NCI-H2196 (cell line): ENCODE measurements around the gene EBF3.

ENCODE experiments used
- DNase-seq: peaks from one replicate; lab custom pipeline; 2025; ENCODE audit not compliant: unreplicated experiment; lab: John Stamatoyannopoulos, UW

The EBF3 gene

DNA sequence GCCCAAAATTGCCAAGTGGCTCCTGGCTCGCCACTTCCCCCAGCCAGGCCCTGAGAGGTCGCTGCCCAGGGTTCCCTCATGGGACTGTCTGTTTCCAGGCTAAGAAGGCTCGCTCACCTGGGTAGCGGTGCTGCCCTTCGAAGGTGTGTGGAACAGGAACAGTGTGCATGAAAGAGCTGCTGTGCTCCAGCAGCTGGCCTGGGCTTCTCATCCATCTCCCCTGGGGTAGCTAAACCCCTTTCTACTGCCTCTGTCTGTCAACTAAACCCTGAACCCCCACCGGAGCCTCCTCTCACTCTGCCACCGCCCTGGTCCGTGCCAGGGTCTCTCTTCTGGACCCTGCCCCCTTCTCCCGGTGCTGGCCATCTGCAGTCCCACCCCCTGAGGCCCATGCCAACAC is 152.9 kb downstream of the EBF3 start:
- no peak for DNase-seq

DNA sequence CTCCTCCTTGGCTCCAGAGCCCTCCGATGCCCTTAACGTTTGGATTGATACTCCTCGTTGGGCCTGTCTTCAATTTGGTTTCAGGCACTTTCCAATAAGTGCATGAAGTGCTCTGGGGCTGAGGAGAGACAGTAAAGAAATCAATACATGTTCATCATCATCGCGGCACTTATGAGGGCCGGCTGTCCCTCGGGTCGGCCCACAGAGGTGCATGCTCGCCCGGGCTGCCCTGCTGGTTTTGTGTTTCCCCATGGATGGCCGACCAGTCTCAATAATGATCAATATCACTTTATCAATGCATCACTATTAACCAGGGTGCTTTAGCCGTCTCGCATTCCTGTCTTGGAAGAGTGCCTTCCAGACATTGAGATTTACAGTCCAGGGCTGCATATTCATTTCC is 154.2 kb downstream of the EBF3 start:
- no peak for DNase-seq

DNA sequence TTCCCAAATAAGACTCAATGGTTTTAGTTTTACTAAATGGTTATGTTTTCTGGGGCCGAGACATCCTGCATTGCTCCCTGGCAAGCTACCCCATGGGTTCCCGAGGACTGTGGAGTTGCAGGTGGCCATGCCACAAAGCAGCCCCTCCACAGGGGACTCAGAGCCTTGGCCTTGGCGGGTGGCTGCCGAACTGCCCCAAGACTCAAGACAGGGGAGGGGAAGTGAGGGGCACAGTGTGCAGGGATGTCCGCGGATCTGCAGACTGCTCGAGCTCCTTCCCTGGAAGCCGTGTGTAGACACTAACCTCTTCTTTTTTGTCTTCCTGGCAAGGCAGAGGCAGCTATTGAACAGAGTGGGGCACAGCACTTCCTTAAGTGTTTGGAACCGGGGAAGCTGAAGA is 154.6 kb downstream of the EBF3 start:
- no peak for DNase-seq

DNA sequence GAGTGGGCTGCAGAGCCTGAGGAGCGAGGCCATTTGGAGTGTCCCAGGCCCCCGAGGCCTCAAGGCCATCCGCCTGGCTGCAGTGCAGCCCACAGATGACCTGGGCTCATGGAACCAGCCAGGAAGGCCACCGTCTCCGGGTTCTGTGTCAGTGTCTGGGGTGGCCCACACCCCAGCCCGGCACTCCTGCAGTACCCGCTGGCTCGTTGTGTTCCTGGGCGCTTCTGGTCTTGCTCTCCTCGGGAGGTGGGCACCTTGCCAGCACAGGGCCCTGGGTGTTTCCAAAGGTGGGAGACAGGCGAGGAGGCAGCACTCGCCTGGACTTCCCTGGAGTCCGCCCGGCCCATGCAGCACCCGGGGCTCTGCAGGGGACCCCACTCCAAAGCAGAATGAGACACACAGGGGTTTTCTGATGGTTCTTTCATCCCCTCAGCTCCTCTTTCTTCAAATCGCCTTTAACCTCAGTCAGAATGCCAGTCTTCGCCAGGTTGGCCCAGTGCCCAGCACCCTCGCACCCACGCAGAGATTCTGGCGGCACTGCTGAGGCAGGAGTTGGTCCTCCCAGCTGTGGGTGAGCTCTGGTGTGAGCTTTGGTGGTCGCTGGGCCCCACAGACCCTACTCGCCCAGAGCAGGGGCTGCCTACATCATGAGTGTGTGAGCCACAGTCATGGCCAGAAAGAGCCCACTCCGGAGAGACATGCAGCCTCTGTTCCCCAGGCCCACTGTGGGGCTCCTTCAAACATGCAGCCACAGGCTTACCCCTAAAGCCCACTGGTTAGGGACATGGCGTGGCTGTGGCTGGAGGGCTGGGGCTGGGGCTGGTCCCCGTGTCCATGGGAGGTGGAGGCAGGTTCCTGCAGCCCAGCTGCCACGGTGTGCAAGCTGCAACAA is 155.7 kb downstream of the EBF3 start:
- no peak for DNase-seq

DNA sequence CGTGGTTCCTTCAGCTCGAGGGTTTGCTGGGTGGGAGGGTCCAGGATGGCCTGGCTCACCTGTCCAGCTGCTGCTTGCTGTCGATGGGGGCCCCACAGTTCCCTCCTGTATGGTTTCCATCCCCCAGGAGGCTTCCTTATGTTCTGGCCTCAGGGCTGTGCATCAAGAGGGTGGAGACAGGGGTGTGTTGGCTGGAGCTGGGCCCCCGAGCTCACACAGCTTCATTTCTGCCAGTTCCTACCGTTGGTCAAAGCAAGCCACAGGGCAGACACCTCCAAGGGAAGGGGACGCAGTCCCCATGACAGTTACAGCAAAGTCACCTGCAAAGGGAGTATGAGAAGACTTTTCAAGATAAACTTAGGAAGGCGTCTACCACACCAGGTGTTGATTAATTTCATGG is 156.9 kb downstream of the EBF3 start:
- DNase-seq, result no peak

DNA sequence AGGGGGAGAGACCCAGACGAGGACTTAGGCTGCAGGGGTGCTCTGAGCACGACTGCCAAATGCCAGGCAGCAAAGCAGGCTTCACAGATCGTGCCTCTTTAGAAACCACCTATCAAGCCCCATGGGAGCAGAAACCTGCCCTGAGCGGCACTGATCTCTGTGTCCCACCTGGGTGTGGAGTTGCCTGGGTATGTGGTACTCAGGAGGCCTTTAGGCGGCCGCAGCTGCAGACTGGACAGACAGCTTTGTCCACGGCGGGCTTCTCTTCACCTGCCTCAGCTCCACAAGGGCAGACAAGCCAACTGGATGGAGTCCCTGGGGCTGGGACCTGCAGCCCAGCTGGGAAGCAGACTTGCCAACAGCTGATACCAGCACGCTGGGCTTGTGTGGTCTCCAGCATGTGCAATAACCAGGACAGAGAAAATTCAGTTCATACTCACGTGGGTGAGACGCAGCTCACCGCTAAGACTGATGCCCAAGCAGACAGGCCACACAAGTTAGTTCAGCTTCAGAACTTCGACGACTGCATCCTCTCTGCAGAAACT is 163.2 kb downstream of the EBF3 start:
- no peak for DNase-seq

DNA sequence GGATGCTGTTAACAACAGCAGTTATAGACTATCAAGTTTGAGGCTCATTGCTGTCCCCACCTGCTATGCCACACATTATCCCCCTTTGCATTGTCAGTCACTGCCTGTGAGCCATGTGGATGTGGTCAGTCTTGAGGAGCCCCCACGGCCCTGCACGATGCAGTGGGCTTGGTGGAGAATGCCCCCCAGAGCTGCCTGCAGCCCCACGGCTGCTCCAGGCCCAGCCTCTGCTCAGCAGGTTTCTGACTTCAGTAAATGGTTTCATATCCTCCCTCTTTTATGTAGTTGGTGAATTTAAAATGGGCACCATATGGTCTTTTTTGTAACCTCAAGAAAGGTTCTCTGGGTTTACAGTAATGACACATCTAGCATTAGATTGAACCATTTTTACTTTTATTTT is 164.1 kb downstream of the EBF3 start:
- DNase-seq, result no peak

DNA sequence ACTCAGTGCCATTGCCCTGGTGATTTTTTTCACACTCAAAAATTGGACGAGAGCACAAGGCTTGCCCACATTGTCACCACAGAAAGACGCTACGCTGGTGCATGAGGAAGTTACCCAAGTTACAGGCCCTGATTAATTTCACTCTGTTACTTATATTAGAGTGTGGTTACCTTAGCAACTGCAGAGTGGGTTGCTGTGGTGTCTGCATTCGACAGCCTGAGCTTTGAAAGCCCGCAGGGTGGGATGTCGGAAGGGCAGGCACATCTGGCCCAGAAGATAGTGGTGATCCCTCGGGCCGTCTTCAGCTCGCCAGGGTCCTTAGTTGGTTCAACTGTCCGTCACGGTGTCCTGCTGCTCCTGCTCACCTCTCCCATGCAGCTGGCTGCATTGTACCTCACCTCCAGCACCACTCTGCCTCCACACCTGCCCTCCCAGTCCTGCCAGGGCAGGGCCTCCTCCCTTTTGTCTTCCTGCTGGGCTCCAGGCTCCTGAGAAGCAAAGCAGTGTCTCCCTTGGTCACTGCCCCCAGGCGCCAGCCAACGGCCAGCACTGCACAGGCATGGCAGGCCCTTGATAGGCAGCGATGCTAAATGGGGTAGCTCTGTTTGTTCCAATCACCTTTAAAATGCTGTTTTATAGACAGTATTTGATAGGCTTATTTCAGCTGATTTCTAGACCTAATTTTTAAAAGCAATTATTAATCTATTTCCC is 167.2 kb downstream of the EBF3 start:
- DNase-seq, result no peak

DNA sequence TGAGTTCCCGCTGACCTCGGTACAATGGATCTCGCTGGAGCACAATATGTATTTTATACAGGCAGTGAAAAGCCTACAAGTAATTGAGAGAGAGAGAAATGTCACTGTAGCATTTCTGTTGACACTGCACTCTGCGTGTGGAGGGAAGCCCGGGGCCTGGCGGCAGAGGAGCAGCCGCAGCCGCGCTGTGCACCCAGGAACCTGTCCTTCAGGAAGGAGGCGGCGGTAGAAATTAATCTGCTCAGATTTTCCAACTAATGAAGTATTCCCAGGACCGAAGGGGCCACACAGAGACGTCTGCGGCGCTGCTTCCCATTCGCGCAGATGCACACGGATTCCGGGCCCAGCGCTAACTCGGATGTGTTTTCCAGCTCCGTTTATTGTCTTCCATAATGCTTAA is 170.1 kb downstream of the EBF3 start:
- no peak for DNase-seq

DNA sequence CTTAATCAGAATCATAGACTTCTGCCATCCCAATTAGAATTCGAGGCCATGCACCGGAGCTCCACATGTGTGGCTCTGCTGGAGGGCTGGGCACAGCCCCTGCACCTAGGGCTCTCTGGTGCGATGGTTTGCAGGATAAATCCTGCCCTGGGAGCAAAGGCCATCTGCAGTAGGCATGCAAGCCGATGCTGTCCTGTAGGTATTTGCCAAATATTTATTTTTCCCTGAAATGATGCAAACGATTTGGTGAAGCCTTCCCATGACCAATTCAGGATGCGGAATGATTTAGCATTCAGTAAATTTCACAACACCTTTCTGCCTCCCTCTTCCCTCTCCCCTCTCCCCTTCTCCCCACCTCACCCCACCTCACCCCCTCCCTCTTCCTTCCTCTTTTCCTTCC is 170.6 kb downstream of the EBF3 start:
- no peak for DNase-seq

DNA sequence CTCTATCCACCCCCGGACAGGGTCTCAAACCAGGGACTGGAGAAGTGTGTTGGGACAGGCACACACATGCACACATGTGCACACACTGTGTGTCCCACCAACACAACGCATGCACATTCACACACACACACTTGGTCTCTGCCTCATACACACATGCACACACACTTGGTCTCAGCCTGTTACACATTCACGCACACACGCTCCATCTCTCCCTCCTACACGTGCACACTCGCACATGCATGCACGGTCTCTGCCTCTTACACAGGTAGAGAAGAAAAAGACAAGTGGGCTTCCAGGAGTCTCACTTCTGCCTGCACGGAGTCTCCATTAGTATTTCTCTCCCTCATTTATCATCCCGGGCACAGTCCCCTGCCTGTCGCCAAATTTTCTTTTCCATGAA is 171.2 kb downstream of the EBF3 start:
- DNase-seq, result no peak

DNA sequence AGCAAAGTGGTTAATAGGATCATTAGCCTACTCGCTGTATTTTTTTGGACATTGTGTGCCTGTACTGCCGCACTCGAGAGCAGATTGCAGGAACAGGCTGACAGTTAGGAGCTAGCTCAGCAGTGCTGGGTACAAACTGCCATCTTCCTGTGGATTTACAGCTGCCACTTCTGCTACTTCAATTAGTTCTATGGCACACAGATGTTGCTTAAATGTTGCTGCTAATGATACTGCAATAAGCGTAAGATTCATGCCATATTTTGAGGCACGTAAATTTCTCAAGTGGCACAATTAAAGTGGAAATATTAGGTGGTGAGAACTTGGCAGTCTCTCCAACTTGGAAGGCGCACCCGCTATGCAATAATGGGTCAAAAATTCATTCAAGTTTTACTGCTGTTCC is 171.9 kb downstream of the EBF3 start:
- DNase-seq, result no peak

DNA sequence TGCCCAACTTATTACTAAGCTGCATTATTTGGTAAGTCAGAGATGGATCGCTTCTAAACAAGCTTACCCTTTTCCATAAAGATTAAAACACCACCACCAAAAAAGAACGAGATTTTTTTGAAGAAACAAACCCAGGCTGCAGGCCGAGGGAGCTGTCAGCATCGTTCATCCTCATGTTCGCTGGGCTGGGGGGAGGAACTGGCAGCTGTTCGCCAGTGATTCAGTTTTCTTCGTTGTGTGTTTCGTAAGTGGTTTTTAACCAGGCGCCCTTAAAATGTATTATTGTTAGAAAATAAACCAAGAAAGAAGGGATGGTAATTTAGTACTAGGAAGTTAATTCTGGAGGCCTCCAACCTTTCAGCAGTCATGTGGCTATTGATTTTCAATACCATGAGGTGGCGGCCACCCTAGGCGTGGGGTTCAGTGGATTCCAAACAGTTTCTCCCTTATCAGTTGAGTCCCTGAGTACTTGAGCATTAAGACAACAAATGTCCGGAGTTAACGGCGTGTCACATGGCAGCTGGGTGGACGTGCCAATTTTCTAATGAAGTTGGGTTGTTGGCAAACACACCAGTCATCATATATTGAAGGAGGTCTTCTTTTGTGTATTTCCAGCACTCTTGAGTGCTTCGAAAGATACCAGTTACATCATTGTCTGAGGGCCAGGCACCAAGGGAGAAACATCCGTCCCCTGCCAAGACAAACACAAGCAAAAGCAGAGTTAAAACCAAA is 173.2 kb downstream of the EBF3 start:
- DNase-seq, result no peak

DNA sequence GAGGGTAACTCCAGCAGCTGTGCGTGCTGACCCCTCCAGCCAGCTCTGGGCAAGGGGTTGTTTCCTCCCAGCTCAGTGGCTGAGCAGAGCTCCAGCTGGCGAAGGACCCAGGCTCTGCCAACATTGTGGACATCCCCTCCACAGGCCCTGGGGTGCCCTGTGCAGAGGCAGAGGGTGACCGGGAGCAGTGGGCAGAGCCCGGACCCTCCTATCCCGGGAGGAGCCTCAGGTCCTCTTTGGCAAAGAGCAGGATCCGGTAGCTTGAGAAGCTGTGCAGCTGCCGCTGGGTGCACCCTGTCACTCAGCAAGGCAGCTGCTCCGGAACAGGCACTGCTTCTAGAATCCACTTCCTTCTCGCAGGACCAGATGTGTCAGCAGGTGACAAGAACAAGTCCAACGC is 175.9 kb downstream of the EBF3 start:
- DNase-seq, result no peak

DNA sequence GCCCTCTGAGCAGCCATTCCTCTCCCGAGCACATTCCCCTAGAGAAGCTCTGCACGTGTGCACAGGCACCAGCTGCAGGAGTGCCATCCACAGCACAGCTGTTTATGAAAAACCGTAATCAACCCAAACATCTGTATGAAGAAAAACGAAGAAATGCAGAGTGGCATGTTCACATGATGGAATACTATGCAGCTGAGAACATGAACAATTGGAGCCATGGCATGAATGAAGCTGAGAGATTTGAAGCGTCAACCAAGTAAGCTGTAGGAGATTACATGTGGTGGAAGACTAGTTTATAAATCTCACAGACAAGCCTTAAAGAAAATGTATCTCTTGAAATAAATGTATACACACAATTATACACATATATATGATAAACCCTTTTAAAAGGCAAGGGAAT is 176.5 kb downstream of the EBF3 start:
- no peak for DNase-seq

DNA sequence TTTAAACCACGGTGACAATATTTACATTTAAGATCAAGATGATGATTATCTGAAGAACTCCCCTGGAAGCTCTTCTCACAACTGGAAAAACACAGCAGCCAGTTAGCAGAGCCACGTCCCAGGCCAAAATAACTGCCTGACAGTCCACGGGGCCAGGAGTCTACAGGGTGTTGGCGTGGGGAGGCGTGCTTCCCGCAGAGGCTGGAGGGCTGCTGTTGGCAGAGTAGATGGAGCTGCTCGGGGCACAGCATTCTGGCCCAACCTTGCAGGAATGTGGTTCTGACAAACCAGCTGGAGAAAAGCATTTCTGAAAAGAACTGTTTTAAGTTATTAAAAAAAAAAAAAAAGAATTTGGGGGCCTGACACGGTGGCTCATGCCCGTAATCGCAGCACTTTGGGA is 177.9 kb downstream of the EBF3 start:
- no peak for DNase-seq

DNA sequence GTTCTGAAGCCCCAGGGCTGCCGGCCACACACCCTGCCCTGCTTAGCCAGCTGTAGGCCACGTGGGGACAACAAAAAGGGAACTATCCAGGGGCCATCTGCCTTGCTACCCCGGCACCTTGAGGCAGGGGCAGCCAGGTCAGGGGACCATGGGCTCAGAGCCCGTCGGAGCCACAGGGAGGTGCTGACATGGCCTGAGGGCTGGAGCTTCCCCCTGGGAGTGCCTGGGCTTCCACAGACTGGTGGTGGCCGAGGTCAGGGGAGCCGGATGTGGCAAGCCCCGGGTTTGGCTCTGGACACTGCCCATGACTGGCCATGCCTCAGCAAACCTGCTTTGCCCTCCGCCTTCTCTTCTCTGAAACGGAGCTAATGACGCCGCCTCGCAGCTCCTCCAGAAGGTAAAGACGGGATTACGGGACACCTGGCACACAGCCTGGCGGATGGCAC is 178.5 kb downstream of the EBF3 start:
- no peak for DNase-seq
